ENCODE measurements around the gene PHRF1.

DNA sequence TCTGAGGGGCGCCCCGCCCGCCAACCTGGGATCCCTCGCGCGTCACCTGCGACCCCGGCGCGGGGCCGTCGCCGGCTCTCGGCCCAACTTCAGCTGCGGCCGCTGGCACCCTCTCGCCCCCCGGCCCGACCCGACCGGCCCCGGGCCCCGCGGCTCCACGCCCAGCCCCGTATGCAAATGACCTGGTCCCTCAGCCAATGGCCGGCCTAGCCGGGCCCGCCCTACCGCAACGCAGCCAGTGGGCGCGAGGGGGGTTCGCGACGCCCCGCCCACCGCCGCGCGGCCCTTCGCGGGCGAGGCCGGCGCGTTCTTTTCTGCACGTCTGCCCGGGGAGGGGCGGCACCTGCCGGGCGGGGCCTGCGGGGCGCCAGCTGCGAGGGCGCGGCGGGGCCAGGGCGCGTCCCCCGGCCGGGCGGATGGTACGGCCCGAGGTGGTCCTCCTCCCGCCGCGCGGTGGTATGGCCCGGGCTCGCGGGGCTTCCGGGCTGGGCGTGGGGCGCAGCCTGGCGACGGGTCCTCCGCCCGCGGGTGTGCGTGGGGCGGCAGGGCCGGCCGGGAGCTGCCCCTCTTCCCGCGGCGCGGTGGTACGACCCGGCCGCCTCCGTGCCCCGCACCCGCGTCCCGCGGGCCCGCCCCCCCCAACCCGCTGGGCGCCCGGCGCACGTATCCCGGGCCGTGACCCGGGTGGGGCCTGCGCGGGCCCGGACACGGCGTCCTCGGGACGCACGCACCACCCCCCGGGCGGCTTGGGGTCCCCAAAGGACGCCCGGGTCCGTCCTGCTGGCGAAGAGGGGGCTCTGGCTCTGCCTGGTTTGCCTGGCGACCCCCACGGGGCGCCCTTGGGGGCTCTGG is 7.7 kb upstream of the PHRF1 start:
- TF ChIP-seq EP300 (IDR thresholded peaks at IDR 0.05) = no peak
- TF ChIP-seq, protein P1, sequence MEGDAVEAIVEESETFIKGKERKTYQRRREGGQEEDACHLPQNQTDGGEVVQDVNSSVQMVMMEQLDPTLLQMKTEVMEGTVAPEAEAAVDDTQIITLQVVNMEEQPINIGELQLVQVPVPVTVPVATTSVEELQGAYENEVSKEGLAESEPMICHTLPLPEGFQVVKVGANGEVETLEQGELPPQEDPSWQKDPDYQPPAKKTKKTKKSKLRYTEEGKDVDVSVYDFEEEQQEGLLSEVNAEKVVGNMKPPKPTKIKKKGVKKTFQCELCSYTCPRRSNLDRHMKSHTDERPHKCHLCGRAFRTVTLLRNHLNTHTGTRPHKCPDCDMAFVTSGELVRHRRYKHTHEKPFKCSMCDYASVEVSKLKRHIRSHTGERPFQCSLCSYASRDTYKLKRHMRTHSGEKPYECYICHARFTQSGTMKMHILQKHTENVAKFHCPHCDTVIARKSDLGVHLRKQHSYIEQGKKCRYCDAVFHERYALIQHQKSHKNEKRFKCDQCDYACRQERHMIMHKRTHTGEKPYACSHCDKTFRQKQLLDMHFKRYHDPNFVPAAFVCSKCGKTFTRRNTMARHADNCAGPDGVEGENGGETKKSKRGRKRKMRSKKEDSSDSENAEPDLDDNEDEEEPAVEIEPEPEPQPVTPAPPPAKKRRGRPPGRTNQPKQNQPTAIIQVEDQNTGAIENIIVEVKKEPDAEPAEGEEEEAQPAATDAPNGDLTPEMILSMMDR (IDR thresholded peaks at IDR 0.05) = peak in 1 of 3 donors; percentile 24

Data from ovary (tissue), 3 donors.